Endothelial cell of umbilical vein (primary cell): ENCODE results near the gene ANO1.

Experiments used
- EZH2 ChIP-seq: IDR thresholded peaks from 2 replicates; pipeline ENCODE4 v1.6.1; 2012; ENCODE audit warnings: borderline replicate concordance, low read depth, mild to moderate bottlenecking, moderate library complexity, low read length, inconsistent platforms; ENCODE audit not compliant: severe bottlenecking
- JUN ChIP-seq: IDR thresholded peaks from 2 replicates; pipeline ENCODE4 v1.6.1; 2011; ENCODE audit warnings: borderline replicate concordance, low read depth; ENCODE audit not compliant: insufficient read length, insufficient read depth
- POLR2A ChIP-seq: IDR thresholded peaks from 2 replicates; pipeline ENCODE4 v1.6.1; 2012; ENCODE audit warnings: low read depth, mild to moderate bottlenecking, control low read depth, low read length
- POLR2AphosphoS5 ChIP-seq: IDR thresholded peaks from 2 replicates; pipeline ENCODE4 v1.6.1; 2012; ENCODE audit warnings: low read depth, mild to moderate bottlenecking, control low read depth, low read length, moderate library complexity; ENCODE audit not compliant: insufficient read depth
- TF ChIP-seq, protein P1 (sequence below), 2 donors: IDR thresholded peaks; 1 replicate in 1 of 2; 2 replicates in 1 of 2; pipeline ENCODE4 v1.5.1; 2011; ENCODE audit warnings: low read length in 2 of 2, mild to moderate bottlenecking in 2 of 2, moderate library complexity in 2 of 2, control low read depth in 1 of 2, inconsistent platforms in 1 of 2, low read depth in 1 of 2; ENCODE audit not compliant: insufficient read depth in 1 of 2; ENCODE audit errors: extremely low read depth in 1 of 2

DNA sequence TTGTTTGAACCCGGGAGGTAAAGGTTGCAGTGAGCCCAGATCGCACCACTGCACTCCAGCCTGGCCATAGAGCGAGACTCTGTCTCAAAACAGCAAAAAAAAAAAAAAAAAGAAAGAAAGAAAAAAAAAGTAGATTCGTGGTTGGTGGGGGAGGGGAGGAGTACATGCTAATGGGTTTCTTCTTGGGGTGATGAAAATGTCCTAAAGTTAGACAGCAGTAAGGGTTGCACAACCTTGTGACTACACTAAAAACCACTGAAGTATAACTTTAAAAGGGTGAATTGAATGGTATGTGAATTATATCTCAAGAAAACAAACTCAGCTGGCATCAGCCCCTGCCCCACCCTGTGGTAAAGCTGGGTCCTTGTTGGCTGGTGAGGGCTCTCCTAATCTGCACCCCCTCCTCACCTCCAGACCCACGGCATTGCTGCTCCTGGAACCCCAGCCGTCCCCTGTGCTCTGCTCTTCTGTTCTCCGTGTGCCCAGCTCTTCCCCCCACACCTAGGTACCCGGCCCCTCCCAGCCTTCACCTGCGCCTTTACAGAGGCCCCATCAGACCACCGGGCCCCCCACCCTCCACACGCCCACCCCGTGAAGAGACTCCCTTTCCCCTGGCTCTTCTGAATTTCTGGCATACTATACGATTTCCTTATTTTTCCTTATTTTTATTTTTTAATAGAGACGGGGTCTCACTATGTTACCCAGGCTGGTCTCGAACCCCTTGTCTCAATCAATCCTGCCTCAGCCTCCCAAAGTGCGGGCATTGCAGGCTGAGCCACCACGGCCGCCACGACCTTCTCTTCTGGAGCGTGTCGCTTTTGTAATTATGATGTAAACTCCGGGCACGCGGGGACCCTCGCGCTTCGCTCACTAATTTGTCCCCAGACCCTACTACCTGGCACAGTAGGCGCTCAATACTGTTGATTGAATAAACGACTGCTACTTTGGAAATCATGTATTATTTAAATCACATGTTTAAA is 124.1 kb downstream of the ANO1 start:
- TF ChIP-seq, protein P1, sequence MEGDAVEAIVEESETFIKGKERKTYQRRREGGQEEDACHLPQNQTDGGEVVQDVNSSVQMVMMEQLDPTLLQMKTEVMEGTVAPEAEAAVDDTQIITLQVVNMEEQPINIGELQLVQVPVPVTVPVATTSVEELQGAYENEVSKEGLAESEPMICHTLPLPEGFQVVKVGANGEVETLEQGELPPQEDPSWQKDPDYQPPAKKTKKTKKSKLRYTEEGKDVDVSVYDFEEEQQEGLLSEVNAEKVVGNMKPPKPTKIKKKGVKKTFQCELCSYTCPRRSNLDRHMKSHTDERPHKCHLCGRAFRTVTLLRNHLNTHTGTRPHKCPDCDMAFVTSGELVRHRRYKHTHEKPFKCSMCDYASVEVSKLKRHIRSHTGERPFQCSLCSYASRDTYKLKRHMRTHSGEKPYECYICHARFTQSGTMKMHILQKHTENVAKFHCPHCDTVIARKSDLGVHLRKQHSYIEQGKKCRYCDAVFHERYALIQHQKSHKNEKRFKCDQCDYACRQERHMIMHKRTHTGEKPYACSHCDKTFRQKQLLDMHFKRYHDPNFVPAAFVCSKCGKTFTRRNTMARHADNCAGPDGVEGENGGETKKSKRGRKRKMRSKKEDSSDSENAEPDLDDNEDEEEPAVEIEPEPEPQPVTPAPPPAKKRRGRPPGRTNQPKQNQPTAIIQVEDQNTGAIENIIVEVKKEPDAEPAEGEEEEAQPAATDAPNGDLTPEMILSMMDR (IDR thresholded peaks at IDR 0.05; ENCODE audit: extremely low read depth in 1 of 2, insufficient read depth in 1 of 2, low read depth in 1 of 2, low read length in 2 of 2): no peak
- TF ChIP-seq POLR2AphosphoS5: no peak
- TF ChIP-seq POLR2A: no peak
- no peak for TF ChIP-seq EZH2
- no peak for TF ChIP-seq JUN
